ENCODE measurements around the gene GCSAM.

The GCSAM gene

DNA sequence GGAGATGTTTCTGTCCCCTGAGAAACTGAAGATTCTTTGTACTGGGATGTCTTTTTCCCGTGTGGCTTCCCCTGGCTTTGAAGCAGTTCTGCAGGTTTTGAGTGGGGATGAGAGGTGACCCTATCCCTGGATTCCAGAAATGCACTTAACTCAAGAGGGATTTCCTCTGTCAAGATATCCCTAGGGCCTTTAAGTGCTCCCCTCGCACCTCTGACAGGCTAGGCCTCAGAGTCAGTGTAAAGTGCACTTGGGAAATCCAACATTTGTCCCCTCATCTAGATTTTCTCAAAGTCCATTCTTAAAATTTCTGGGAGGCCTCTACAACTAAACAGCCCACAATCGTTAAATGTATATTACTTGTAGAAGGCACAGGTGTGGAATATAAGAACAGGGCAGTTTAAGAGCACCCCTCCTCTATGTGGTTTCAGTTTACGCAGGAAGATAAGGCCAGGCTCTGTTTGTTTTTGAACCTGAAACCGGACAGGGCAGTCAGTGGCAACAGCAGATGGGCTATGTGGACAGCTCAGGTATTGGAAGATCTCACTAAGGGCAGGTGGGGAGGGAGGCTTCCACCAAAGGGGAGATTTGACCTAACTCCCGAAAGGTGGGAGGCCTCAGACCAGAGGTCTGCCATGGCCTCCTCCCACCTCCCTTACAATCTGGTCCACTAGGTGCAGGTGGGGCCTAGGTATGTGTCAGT, 42.0 kb downstream of the GCSAM start:
- POLR2A ChIA-PET, result no interaction called here
- no peak for DNase-seq (ENCODE audit: low read depth, low spot score)
- CTCF ChIA-PET, result interaction anchor here (1.2 to 1.8 kb wide), 2 partner anchors 18 to 20 kb away, joined by 3 to 5 read pairs; no protein-coding TSS in a partner anchor
- no peak overlapping the region for H3K4me3 ChIP-seq (ENCODE audit: low read depth, low read length)
- TF ChIP-seq, protein P1, sequence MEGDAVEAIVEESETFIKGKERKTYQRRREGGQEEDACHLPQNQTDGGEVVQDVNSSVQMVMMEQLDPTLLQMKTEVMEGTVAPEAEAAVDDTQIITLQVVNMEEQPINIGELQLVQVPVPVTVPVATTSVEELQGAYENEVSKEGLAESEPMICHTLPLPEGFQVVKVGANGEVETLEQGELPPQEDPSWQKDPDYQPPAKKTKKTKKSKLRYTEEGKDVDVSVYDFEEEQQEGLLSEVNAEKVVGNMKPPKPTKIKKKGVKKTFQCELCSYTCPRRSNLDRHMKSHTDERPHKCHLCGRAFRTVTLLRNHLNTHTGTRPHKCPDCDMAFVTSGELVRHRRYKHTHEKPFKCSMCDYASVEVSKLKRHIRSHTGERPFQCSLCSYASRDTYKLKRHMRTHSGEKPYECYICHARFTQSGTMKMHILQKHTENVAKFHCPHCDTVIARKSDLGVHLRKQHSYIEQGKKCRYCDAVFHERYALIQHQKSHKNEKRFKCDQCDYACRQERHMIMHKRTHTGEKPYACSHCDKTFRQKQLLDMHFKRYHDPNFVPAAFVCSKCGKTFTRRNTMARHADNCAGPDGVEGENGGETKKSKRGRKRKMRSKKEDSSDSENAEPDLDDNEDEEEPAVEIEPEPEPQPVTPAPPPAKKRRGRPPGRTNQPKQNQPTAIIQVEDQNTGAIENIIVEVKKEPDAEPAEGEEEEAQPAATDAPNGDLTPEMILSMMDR (IDR thresholded peaks at IDR 0.05; ENCODE audit: insufficient read depth, low read length, missing control alignments), result no peak

DNA sequence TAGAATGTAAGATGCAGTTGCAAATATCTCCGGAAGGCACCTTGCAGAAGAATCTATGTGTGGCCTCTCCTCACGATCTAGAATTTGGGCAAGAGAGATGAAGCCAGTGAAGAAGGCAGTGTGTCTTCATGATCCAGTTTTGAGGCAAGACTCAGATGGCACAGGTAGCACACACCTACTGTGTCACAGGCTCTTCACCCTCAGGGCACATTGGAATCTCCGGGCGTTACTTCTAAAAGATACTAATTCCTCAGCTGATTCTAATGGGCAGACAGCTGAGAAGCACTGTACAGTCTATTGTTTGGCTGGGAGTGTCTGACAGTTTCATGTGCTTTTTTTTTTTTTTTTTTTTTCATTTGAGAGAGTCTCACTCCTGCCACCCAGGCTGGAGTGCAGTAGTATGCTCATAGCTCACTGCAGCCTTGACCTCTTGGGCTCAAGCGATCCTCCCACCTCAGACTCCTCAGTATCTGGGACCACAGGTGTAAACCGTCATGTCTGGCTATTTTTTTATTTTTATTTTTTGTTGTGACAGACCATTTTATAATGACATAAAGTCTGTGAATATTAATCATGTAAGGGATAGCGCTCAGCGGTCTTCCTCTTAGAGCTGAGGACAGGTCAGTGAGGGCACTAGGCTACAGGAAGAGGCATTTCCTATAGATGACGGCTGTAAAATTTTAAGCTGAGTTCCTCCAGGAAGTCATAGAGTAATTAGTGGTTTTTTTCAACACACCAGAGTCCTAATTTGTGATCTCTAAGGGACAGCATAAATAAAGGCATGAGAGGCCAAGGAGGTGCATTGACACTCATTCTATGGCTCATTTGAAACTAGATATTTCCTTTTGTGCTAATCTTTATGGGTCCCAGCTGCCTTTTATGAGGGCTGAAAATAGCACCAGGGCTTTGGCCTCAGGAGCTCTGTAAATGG, 42.8 kb downstream of the GCSAM start:
- TF ChIP-seq, protein P1 (IDR thresholded peaks at IDR 0.05; ENCODE audit: insufficient read depth, low read length, missing control alignments), result no peak
- POLR2A ChIA-PET, result no interaction called here
- CTCF ChIA-PET, result interaction anchor here (1.2 to 1.8 kb wide), 2 partner anchors 19 to 21 kb away, joined by 3 to 5 read pairs; no protein-coding TSS in a partner anchor
- DNase-seq (ENCODE audit: low read depth, low spot score), result no peak
- H3K4me3 ChIP-seq (ENCODE audit: low read depth, low read length), result no peak overlapping the region

DNA sequence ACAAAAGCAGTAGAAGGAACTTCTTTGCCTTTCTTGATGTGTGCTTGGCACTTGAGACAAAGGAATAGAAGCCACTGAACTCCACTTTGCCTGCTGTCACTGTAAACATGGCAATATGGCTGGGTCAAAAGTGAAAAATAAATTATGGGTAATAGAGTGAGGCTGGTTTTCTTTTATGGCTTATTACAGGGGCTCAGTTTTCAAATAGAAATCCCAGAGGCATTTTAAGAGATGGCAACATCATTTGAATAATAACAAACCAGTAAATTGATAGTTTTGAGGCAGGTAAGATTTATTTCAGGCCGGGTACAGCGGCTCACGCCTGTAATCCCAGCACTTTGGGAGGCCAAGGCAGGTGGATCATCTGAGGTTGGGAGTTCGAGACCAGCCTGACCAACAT, 44.1 kb downstream of the GCSAM start:
- TF ChIP-seq, protein P1 (IDR thresholded peaks at IDR 0.05; ENCODE audit: insufficient read depth, low read length, missing control alignments), result no peak
- ChIA-PET CTCF (interaction anchor here (1.2 to 2.3 kb wide), 2 partner anchors 9 to 21 kb away, joined by 3 to 8 read pairs; no protein-coding TSS in a partner anchor), POLR2A (no interaction called here)
- no peak overlapping the region for H3K4me3 ChIP-seq (ENCODE audit: low read depth, low read length)
- no peak for DNase-seq (ENCODE audit: low read depth, low spot score)

DNA sequence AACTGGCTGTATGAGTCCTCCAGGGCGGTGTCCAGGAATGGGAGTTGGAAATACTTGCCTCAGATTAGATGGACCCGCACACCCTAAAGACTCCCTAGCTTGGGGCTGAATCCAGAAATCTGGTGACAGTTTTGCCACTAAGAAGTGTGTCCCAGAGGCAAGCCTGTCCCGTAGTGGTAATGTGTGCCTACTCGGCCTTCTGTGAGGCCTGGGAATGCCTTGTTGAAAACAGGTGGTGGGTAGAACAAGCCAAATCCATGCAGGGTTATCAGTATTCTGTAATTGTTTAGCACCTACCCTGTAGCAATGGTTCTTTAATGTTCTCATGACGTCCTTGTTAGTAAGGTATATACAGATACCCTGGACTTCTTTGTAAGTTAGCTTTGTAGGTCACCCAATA, 45.3 kb downstream of the GCSAM start:
- ChIA-PET CTCF (interaction anchor here (1.1 to 2.3 kb wide), 3 partner anchors 23 to 45 kb away, joined by 4 to 8 read pairs (median 7); no protein-coding TSS in a partner anchor), POLR2A (no interaction called here)
- DNase-seq (ENCODE audit: low read depth, low spot score), result no peak
- H3K4me3 ChIP-seq (ENCODE audit: low read depth, low read length), result no peak overlapping the region
- TF ChIP-seq, protein P1 (IDR thresholded peaks at IDR 0.05; ENCODE audit: insufficient read depth, low read length, missing control alignments), result no peak

DNA sequence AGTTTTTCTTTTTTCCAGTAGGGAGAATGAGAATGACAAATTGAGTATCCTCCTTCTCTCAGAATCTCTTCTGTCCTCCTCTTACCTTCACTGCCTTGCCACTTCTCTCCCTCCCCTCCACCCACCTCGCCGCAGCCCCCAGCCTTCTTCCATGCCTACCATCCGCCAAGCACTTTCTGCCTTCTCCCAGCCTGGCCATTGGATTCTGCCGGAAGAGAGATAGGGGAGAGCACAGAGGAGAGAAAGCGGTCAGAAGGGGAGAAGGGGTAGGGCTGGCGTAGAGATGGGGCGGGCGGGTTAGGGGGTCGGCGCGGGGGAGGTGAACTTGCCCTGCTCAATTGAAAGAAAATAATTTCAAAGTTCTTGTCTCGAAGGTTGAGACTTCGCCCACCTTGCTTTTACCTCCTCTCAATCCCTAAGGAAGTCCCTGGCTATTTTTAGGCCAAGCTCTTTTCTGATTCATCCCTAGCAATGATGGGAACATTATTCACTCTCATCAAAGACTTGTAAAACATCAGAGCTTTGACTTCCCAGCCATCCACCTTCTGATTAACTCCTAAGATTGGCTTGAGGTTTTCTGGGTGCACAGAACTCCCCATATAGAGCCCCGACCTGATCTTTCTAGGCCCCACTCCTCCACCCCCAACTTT, 46.0 kb downstream of the GCSAM start:
- POLR2A ChIA-PET, result interaction anchor here (0.9 kb wide), 1 partner anchor 222 kb away, joined by 3 read pairs; no protein-coding TSS in a partner anchor
- no peak for DNase-seq (ENCODE audit: low read depth, low spot score)
- CTCF ChIA-PET, result interaction anchor here (2.3 kb wide), 1 partner anchor 23 kb away, joined by 8 read pairs; no protein-coding TSS in a partner anchor
- TF ChIP-seq, protein P1 (IDR thresholded peaks at IDR 0.05; ENCODE audit: insufficient read depth, low read length, missing control alignments), result no peak
- peak overlapping the region; percentile 73 for H3K4me3 ChIP-seq (ENCODE audit: low read depth, low read length)

Measured in AG04449 (cell line).